ENCODE measurements around the gene JAK1. TPM values are rescaled to one million over a fixed set of nuclear protein-coding genes. Genes with fewer than 3 reads are reported as not detected.

JAK1 gene
- total RNA-seq, 1 experiment from 2014 or later, result 73.1 TPM

DNA sequence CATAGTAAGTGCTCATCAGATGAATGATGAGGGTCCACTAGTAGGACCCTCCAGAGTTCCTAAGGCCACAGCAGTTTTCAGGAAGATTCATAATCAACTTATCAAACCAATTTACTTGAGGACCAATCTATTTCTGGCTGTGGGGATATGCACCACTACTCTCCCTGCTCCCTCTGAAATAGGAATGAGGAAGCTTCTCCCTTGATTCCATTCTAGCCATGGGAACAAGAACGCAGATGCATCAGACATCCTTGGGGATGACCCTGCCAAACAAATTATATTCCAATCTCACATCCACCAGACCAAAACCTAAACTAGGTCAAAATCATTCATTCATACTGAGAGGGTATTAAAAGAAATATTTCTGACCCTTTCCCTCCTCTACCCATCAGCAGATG is 31.5 kb downstream of the JAK1 start:
- no TSS peak for BruUV-seq (replicated peaks)

DNA sequence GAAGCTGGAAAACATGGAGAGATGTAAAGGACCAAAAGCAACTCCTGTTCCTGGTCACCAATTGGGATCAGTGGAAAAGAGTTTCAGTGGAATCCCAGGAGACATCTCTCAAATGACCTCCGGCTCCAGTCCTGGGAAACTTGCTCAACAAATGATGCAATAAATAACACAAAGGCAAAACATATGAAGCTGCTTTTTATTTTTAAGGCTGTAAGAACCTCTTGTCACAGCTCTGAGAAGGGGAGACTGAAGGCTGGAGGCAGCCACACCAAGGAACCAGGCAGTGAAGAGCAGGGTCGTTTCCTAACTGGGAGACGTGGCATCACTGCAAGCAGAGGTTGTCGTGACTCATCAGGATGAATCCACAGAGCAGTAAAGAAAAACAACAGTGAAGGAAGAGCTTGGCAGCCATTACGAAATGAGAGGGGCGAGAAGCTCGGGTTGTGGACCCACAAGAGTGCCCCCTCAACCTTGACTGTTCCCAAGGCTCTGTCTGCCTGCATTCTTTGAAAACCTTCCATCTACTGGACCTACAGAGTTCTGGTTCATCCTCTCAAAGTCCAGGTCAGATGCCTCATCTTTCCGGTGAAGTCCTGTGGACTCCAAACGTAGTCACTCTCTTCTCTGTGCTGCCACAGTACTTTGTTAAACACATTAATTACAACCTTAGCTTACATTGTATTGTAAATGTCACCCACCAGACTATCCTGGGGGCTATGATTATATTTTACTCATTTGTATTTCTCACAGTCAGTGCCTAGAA is 32.1 kb downstream of the JAK1 start:
- CTCF ChIA-PET, result interaction anchor here (0.6 to 1.0 kb wide), 5 partner anchors 13 to 574 kb away, joined by 3 read pairs; no protein-coding TSS in a partner anchor
- TSS peak; percentile 50 for BruUV-seq (replicated peaks)

More for the DNA sequence above, 31.5 kb downstream of the JAK1 start:
- no peak overlapping the region for H3K4me3 Mint-ChIP-seq (ENCODE audit: unreplicated experiment)
- TF ChIP-seq, protein P1, sequence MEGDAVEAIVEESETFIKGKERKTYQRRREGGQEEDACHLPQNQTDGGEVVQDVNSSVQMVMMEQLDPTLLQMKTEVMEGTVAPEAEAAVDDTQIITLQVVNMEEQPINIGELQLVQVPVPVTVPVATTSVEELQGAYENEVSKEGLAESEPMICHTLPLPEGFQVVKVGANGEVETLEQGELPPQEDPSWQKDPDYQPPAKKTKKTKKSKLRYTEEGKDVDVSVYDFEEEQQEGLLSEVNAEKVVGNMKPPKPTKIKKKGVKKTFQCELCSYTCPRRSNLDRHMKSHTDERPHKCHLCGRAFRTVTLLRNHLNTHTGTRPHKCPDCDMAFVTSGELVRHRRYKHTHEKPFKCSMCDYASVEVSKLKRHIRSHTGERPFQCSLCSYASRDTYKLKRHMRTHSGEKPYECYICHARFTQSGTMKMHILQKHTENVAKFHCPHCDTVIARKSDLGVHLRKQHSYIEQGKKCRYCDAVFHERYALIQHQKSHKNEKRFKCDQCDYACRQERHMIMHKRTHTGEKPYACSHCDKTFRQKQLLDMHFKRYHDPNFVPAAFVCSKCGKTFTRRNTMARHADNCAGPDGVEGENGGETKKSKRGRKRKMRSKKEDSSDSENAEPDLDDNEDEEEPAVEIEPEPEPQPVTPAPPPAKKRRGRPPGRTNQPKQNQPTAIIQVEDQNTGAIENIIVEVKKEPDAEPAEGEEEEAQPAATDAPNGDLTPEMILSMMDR (IDR thresholded peaks at IDR 0.05; ENCODE audit: unreplicated experiment), result no peak
- peaks cover 8% of the 10 kb centered on the region for H3K36me3 Mint-ChIP-seq (ENCODE audit: insufficient read depth, unreplicated experiment)
- H3K9me3 Mint-ChIP-seq (ENCODE audit: unreplicated experiment), result no peaks in the 10 kb centered on the region
- H3K27me3 Mint-ChIP-seq (ENCODE audit: insufficient read depth, unreplicated experiment), result no peaks in the 10 kb centered on the region
- intact Hi-C loops (cut with micrococcal nuclease), result loop anchor here (2.0 kb wide), 2 partner anchors 14 kb away; no protein-coding TSS in a partner anchor
- CTCF ChIA-PET, result interaction anchor here (0.9 kb wide), 1 partner anchor 17 kb away, joined by 3 read pairs; no protein-coding TSS in a partner anchor
- DNase-seq (ENCODE audit: unreplicated experiment), result no peak
- H3K4me1 Mint-ChIP-seq (ENCODE audit: insufficient read depth, unreplicated experiment), result peaks cover 35% of the 10 kb centered on the region
- H3K27ac Mint-ChIP-seq (ENCODE audit: low read depth, unreplicated experiment), result peak overlapping the region; percentile 91
- POLR2A ChIA-PET, result interaction anchor here (0.6 to 4.6 kb wide), 13 partner anchors 11 to 485 kb away, joined by 3 to 37 read pairs (median 4); partner anchors contain the start of genes JAK1, LEPR and LEPROT

DNA sequence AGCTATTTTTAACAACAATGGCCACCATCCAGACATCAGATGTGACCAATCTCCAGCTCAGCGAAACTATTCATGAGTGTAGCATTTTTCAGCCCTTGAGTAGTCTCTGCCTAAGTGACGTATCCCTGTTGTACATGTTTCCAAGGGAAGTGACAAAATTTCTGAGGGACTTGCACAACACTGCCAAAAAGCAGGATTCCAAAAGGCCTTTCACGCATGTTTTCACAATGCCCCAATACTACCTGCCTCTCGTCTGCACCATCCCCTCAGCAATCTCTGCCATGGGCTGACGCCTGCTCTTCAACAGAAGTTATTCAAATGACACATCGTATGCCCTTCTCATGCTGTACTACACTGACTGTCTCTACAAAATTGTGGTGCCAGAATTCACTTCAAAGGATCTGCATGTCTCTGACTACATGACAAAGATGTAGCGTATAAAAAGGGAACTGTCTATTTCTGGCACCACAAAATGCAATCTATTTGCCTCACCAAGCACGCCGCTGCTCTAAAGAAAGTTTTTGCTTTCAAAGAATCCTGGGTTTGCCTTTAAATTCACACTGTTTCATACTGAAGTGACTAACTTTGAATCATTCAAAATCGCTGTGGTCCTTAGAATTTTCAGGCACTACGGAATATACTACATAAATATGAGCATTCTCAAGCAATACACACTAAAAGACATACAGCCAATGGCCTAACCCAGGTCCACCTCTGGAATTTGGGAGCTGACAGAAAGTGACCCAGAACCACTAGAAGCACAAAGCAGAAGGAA is 32.9 kb downstream of the JAK1 start:
- Mint-ChIP-seq H3K27me3 (ENCODE audit: insufficient read depth, unreplicated experiment) (no peaks in the 10 kb centered on the region), H3K4me3 (ENCODE audit: unreplicated experiment) (peak overlapping the region; percentile 11), H3K36me3 (ENCODE audit: insufficient read depth, unreplicated experiment) (peaks cover 8% of the 10 kb centered on the region), H3K4me1 (ENCODE audit: insufficient read depth, unreplicated experiment) (peaks cover 28% of the 10 kb centered on the region), H3K27ac (ENCODE audit: low read depth, unreplicated experiment) (peak overlapping the region; percentile 91), H3K9me3 (ENCODE audit: unreplicated experiment) (no peaks in the 10 kb centered on the region)
- ChIA-PET CTCF (interaction anchor here (0.6 to 1.0 kb wide), 4 partner anchors 13 to 573 kb away, joined by 3 read pairs; no protein-coding TSS in a partner anchor), POLR2A (interaction anchor here (0.6 to 4.6 kb wide), 16 partner anchors 10 to 69 kb away, joined by 3 to 37 read pairs (median 4); partner anchors contain the start of gene JAK1)
- TF ChIP-seq, protein P1 (IDR thresholded peaks at IDR 0.05; ENCODE audit: unreplicated experiment), result no peak
- intact Hi-C loops (cut with micrococcal nuclease), result loop anchor here (2.0 kb wide), 2 partner anchors 13 to 15 kb away; no protein-coding TSS in a partner anchor
- DNase-seq (ENCODE audit: unreplicated experiment), result peak; percentile 75
- TSS peak; percentile 29 for BruUV-seq (replicated peaks)

More for the DNA sequence above, 32.1 kb downstream of the JAK1 start:
- intact Hi-C loops (cut with micrococcal nuclease), result loop anchor here (2.0 kb wide), 2 partner anchors 13 to 15 kb away; no protein-coding TSS in a partner anchor
- Mint-ChIP-seq H3K9me3 (ENCODE audit: unreplicated experiment) (no peaks in the 10 kb centered on the region), H3K4me3 (ENCODE audit: unreplicated experiment) (no peak overlapping the region), H3K27ac (ENCODE audit: low read depth, unreplicated experiment) (peak overlapping the region; percentile 91), H3K27me3 (ENCODE audit: insufficient read depth, unreplicated experiment) (no peaks in the 10 kb centered on the region), H3K4me1 (ENCODE audit: insufficient read depth, unreplicated experiment) (peaks cover 35% of the 10 kb centered on the region), H3K36me3 (ENCODE audit: insufficient read depth, unreplicated experiment) (peaks cover 8% of the 10 kb centered on the region)
- POLR2A ChIA-PET, result interaction anchor here (0.6 to 4.6 kb wide), 13 partner anchors 10 to 1398 kb away, joined by 3 to 37 read pairs (median 4); partner anchors contain the start of gene JAK1
- TF ChIP-seq, protein P1 (IDR thresholded peaks at IDR 0.05; ENCODE audit: unreplicated experiment), result no peak
- DNase-seq (ENCODE audit: unreplicated experiment), result peak; percentile 84

Measured in MCF 10A (cell line).